HepG2 (cell line): ENCODE measurements around the gene TCAIM. TPM values are rescaled to one million over a fixed set of nuclear protein-coding genes. Genes with fewer than 3 reads are reported as not detected.

Experiments
- ATF3 ChIP-seq: sonication (generic); formaldehyde crosslinking; IDR thresholded peaks from 2 replicates; pipeline ENCODE4 v1.4.0; 2020; ENCODE audit warnings: missing genetic modification reagents
- FOXO4 ChIP-seq: sonication (generic); formaldehyde crosslinking; conservative IDR thresholded peaks from 2 replicates; pipeline ENCODE4 v1.8.1; 2023; ENCODE audit warnings: missing genetic modification reagents
- HNF4G ChIP-seq, 2 experiments: sonication (generic) in 1 of 2; formaldehyde crosslinking in 1 of 2; IDR thresholded peaks; 2 replicates each; pipeline versions ENCODE4 v1.4.0 to v1.6.1; 2011 to 2020; ENCODE audit warnings: borderline replicate concordance in 2 of 2, low read depth in 2 of 2, mild to moderate bottlenecking in 2 of 2, low read length in 1 of 2, missing genetic modification reagents in 1 of 2, moderate library complexity in 1 of 2
- IKZF1 ChIP-seq: fragments of 450-650 bp; IDR thresholded peaks from 2 replicates; pipeline ENCODE4 v1.7.1; 2016
- KLF13 ChIP-seq: sonication (generic); formaldehyde crosslinking; IDR thresholded peaks from 2 replicates; pipeline ENCODE4 v1.4.0; 2020; ENCODE audit warnings: mild to moderate bottlenecking, missing genetic modification reagents
- RXRA ChIP-seq: sonication (generic); formaldehyde crosslinking; IDR thresholded peaks from 2 replicates; pipeline ENCODE4 v1.5.1; 2020; ENCODE audit warnings: missing genetic modification reagents
- YEATS2 ChIP-seq: sonication (generic); formaldehyde crosslinking; IDR thresholded peaks from 2 replicates; pipeline ENCODE4 v1.4.0; 2020; ENCODE audit warnings: missing genetic modification reagents, borderline replicate concordance
- YEATS4 ChIP-seq: sonication (generic); formaldehyde crosslinking; IDR thresholded peaks from 2 replicates; pipeline ENCODE4 v1.4.0; 2020; ENCODE audit warnings: missing genetic modification reagents, borderline replicate concordance
- ZMYM4 ChIP-seq: sonication (generic); formaldehyde crosslinking; IDR thresholded peaks from 2 replicates; pipeline ENCODE4 v1.8.1; 2023; ENCODE audit warnings: mild to moderate bottlenecking, missing genetic modification reagents
- ZNF205 ChIP-seq: IDR thresholded peaks from 2 replicates; pipeline ENCODE4 v1.6.1; 2018; ENCODE audit warnings: missing biosample characterization, missing genetic modification reagents
- ZNF232 ChIP-seq: sonication (generic); formaldehyde crosslinking; IDR thresholded peaks from 2 replicates; pipeline ENCODE4 v1.4.0; 2020; ENCODE audit warnings: missing genetic modification reagents, borderline replicate concordance
- ZNF263 ChIP-seq: sonication (generic); formaldehyde crosslinking; IDR thresholded peaks from 2 replicates; pipeline ENCODE4 v1.4.0; 2020; ENCODE audit warnings: missing genetic modification reagents
- polyA plus RNA-seq, 8 experiments: library from polyadenylated mRNA; depleted of rRNA in 3 of 8; stranded (reverse) in 7 of 8; unstranded in 1 of 8; fragments of >200 nt; fragmentation: Illumina TruSeq in 4 of 8; extraction: Trizol in 4 of 8; gene quantifications; 2 replicates each; pipeline versions ENCODE4 v1.2.1 to v1.2.3, GENCODE V29; 2011 to 2016; ENCODE audit warnings: low read depth in 4 of 8, missing spikeins in 1 of 8, mixed read lengths in 1 of 8; ENCODE audit not compliant: insufficient read depth in 1 of 8
- total RNA-seq, 5 experiments: library from RNA; depleted of rRNA; stranded (reverse); fragments of >200 nt; fragmentation: Illumina TruSeq; extraction: Trizol; gene quantifications; 2 replicates each; pipeline ENCODE4 v1.2.3, GENCODE V29; 2016; ENCODE audit warnings: low read depth in 1 of 5
- TF ChIP-seq, protein P1 (sequence below): sonication (generic); formaldehyde crosslinking; IDR thresholded peaks from 2 replicates; pipeline ENCODE4 v1.4.0; 2020; ENCODE audit warnings: mild to moderate bottlenecking, missing genetic modification reagents

TCAIM gene
- total and polyA plus RNA-seq, 2 of the 13 experiments (the other 11 are each of a cell fraction or from before 2014, with no cell fraction given) = 16.9 to 22.6 TPM

GRCh38 chr3:44359146-44359751 lies 20.7 kb downstream of the TCAIM start (continued):
- TF ChIP-seq RXRA (CRISPR knock-in tag) (peak; percentile 91; the same call in 1 of the 2 replicates), KLF13 (CRISPR knock-in tag) (no peak), ZMYM4 (CRISPR knock-in tag) (peak; percentile 94), ATF3 (peak; percentile 54; the same call in 1 of the 2 replicates), IKZF1 (no peak), HNF4G (IDR thresholded peaks at IDR 0.05; ENCODE audit: borderline replicate concordance, low read depth, low read length) (peak; percentile 97), HNF4G (CRISPR knock-in tag; IDR thresholded peaks at IDR 0.05; ENCODE audit: borderline replicate concordance, low read depth) (peak; percentile 88), YEATS4 (peak; percentile 34; the same call in 1 of the 2 replicates), YEATS2 (CRISPR knock-in tag) (peak; percentile 44; the same call in 1 of the 2 replicates), ZNF205 (CRISPR knock-in tag) (peak; percentile 64; the same call in 1 of the 2 replicates), ZNF263 (CRISPR knock-in tag) (no peak), FOXO4 (CRISPR knock-in tag) (no peak), ZNF232 (peak; percentile 73)
- TF ChIP-seq, protein P1, sequence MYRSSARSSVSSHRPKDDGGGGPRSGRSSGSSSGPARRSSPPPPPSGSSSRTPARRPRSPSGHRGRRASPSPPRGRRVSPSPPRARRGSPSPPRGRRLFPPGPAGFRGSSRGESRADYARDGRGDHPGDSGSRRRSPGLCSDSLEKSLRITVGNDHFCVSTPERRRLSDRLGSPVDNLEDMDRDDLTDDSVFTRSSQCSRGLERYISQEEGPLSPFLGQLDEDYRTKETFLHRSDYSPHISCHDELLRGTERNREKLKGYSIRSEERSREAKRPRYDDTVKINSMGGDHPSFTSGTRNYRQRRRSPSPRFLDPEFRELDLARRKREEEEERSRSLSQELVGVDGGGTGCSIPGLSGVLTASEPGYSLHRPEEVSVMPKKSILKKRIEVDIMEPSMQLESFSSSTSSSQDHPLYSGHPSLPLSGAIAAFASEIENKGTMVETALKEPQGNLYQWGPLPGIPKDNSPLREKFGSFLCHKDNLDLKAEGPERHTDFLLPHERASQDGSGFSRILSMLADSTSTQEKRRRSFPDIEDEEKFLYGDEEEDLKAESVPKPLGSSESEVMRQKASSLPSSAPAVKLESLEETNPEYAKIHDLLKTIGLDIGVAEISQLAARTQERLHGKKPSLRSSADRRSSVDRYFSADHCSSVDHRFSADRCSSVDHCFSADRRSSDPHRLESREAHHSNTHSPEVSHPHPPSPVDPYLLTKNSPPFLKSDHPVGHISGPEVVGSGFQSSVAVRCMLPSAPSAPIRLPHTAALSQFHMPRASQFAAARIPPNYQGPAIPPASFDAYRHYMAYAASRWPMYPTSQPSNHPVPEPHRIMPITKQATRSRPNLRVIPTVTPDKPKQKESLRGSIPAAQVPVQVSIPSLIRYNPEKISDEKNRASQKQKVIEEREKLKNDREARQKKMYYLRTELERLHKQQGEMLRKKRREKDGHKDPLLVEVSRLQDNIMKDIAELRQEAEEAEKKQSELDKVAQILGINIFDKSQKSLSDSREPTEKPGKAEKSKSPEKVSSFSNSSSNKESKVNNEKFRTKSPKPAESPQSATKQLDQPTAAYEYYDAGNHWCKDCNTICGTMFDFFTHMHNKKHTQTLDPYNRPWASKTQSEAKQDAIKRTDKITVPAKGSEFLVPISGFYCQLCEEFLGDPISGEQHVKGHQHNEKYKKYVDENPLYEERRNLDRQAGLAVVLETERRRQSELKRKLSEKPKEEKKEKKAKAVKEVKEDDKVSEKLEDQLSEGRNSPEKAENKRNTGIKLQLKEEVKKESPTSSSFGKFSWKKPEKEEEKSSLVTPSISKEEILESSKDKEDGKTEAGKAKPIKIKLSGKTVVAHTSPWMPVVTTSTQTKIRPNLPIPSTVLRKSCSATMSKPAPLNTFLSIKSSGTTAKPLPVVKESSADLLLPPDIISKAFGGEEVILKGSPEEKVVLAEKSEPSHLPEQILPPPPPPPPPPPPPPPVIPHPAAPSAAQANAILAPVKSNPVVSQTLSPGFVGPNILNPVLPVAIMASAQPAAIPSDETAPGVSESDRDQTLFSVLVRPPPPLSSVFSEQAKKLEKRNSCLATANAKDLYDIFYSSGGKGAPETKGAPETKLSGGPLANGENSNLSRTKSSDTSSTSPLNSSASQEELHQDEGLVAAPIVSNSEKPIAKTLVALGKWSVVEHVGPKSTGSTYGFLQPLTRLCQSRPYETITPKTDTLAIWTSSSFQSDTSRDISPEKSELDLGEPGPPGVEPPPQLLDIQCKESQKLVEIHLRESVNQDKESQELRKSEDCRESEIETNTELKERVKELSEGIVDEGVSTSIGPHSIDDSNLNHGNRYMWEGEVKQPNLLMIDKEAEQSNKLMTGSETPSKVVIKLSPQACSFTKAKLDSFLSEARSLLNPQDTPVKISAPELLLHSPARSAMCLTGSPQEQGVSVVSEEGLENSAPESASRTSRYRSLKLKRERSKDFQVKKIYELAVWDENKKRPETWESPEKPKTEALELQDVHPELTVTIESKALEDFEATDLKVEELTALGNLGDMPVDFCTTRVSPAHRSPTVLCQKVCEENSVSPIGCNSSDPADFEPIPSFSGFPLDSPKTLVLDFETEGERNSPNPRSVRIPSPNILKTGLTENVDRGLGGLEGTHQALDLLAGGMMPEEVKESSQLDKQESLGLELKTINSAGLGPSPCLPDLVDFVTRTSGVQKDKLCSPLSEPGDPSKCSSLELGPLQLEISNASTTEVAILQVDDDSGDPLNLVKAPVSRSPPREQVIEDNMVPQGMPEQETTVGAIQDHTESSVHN (CRISPR knock-in tag) = no peak
